GM21529 (cell line): ENCODE measurements around the gene ABITRAM.

Source experiments
- ATAC-seq: cut with Tn5 transposase; IDR thresholded peaks from one replicate; pipeline ENCODE4 v1.9.1; 2021; ENCODE audit not compliant: unreplicated experiment

ABITRAM gene

DNA sequence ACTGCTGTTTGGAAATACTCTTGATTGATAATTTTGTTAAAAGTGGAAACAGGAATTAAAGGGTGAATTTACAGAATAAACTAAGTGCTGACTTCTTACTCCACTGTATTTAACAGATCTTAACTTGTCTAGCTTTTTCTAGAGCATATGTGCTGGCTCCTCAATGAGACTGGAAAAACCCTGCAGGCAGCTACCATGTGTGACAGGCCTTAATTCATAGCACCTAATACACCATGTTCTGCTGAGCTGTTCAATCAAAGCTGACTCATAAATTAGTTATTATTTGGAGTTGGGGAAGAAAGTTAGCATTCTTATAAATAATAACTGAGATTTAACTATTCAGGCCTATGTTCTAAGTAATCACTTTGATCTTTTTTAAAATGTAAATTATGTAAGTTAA lies 49.7 kb downstream of the ABITRAM start:
- ATAC-seq, result no peak
